Loucy (cell line): ENCODE measurements around the gene EXOC3L4.

ENCODE experiments used
- CTCF ChIP-seq: fragments of 200-600 bp; sonication (generic); conservative IDR thresholded peaks from 2 replicates; pipeline ENCODE4 v1.5.1; 2014; ENCODE audit warnings: mild to moderate bottlenecking, antibody characterized with exemption, low read length
- EZH2phosphoT487 ChIP-seq: fragments of 200-600 bp; IDR thresholded peaks from 2 replicates; pipeline ENCODE4 v1.6.1; 2018; ENCODE audit warnings: antibody characterized with exemption, mild to moderate bottlenecking, moderate library complexity, borderline replicate concordance

GRCh38 chr14:103064978-103065377 lies 29.5 kb upstream of the EXOC3L4 start:
- TF ChIP-seq CTCF (no peak), EZH2phosphoT487 (no peak)
